Progenitor cell of endocrine pancreas (in vitro differentiated cells): ENCODE data around the gene OXSR1. TPM values are rescaled to one million over a fixed set of nuclear protein-coding genes. Genes with fewer than 3 reads are reported as not detected.

Source experiments
- DNase-seq: peaks from one replicate; pipeline ENCODE4 v3.0.0; 2021; ENCODE audit warnings: low spot score; ENCODE audit not compliant: unreplicated experiment
- H3K27ac Mint-ChIP-seq: 2 replicates; pipeline ENCODE4 v1.8.0; 2021; ENCODE audit warnings: mild to moderate bottlenecking, moderate library complexity, mixed read lengths
- H3K27me3 Mint-ChIP-seq: 2 replicates; pipeline ENCODE4 v1.8.0; 2021; ENCODE audit warnings: mixed read lengths
- H3K36me3 Mint-ChIP-seq: 2 replicates; pipeline ENCODE4 v1.8.0; 2022; ENCODE audit warnings: mixed read lengths; ENCODE audit not compliant: insufficient read depth
- H3K4me1 Mint-ChIP-seq: 2 replicates; pipeline ENCODE4 v1.8.0; 2021; ENCODE audit warnings: low read depth, mixed read lengths
- H3K4me3 Mint-ChIP-seq: 2 replicates; pipeline ENCODE4 v1.8.0; 2021; ENCODE audit warnings: low read depth, mild to moderate bottlenecking, moderate library complexity, mixed read lengths
- H3K9me3 Mint-ChIP-seq: 2 replicates; pipeline ENCODE4 v1.8.0; 2021; ENCODE audit warnings: low read depth, mixed read lengths
- CTCF ChIP-seq: fragments of 200-600 bp; sonication (generic); IDR thresholded peaks from one replicate; pipeline ENCODE4 v1.5.0; 2021; ENCODE audit warnings: antibody characterized with exemption, mild to moderate bottlenecking; ENCODE audit not compliant: unreplicated experiment
- total RNA-seq: library from RNA; stranded (reverse); gene quantifications from 2 replicates; pipeline ENCODE4 v1.2.1, GENCODE V29; 2021

The OXSR1 gene
- total RNA-seq, 1 donor from 2014 or later, result 55.5 TPM

GRCh38 chr3:38136393-38136776, 29.0 kb upstream of the OXSR1 start:
- H3K4me3 Mint-ChIP-seq, result peak overlapping the region; percentile 98
- no peaks in the 10 kb centered on the region for H3K9me3 Mint-ChIP-seq
- TF ChIP-seq CTCF, result no peak
- peaks cover 58% of the 10 kb centered on the region for H3K4me1 Mint-ChIP-seq
- no peaks in the 10 kb centered on the region for H3K27me3 Mint-ChIP-seq
- peaks cover 8% of the 10 kb centered on the region for H3K36me3 Mint-ChIP-seq
- peak overlapping the region; percentile 98 for H3K27ac Mint-ChIP-seq
- no peak for DNase-seq

DNA sequence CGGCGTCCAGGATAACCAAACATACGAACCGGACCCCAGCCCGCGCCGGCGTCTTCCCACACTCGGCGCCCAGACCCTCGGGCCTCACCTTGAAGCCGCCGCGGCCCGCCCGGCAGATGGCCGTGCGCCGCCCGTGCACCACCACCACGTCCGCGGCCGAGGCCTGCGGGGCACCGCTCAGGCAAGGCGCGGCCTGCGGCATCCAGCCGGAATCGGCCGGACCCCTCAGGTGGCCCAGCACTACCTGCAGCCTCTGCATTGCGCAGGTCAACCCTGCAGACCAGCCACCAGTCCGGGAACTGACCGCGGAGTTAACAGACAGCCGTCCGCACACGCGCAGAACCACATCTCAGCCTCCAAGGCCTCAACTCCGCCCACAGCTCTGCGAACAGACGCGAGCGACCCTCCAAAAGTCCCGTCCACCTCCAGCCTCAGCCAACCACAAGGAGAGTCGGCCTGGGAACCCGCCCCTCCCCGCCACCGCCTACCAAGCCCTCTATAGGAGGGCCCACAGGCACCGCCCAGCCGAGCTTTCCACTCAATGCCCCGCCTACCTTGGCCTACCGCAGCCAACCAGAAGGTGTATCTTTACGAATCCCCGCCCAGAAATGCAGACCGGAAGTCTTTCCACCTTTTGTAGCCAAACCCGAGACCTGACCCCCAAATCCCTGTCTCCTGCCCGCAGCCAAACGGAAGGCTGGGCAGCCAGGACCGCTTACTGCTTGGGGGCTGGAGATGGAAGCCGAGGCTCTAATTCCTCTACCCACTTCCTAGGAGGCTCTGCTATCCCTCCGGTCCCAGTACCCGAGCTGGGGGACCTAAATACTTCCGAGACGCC, 28.3 kb upstream of the OXSR1 start, which contains the start of gene ACAA1:
Gene ACAA1 (minus strand): TSS at position 351 of the 838 bp plus-strand sequence. CDS start 92 bp downstream, at position 259.
- DNase-seq, result peak; percentile 96
- H3K27ac Mint-ChIP-seq, result peak within 1 kb of the TSS; percentile 98
- no peaks in the 10 kb centered on the region for H3K27me3 Mint-ChIP-seq
- H3K36me3 Mint-ChIP-seq, result peaks cover 7% of the 10 kb centered on the region
- no peak for TF ChIP-seq CTCF
- no peaks in the 10 kb centered on the region for H3K9me3 Mint-ChIP-seq
- H3K4me1 Mint-ChIP-seq, result peaks cover 56% of the 10 kb centered on the region
- peak within 1 kb of the TSS; percentile 98 for H3K4me3 Mint-ChIP-seq

- peak overlapping the region; percentile 96 for H3K27ac Mint-ChIP-seq
- H3K36me3 Mint-ChIP-seq, result peaks cover 4% of the 10 kb centered on the region
- no peak for DNase-seq
- peak; percentile 21 for TF ChIP-seq CTCF
- H3K4me1 Mint-ChIP-seq, result peaks cover 54% of the 10 kb centered on the region
- H3K4me3 Mint-ChIP-seq, result peak overlapping the region; percentile 98
- H3K9me3 Mint-ChIP-seq, result no peaks in the 10 kb centered on the region
- no peaks in the 10 kb centered on the region for H3K27me3 Mint-ChIP-seq
Measured at GRCh38 chr3:38137615-38138348, 27.6 kb upstream of the OXSR1 start.

- no peak for TF ChIP-seq CTCF
- Mint-ChIP-seq H3K9me3 (no peaks in the 10 kb centered on the region), H3K36me3 (peaks cover 4% of the 10 kb centered on the region), H3K27ac (peak within 1 kb of the TSS; percentile 96), H3K27me3 (no peaks in the 10 kb centered on the region), H3K4me1 (peaks cover 47% of the 10 kb centered on the region), H3K4me3 (peak within 1 kb of the TSS; percentile 98)
- DNase-seq, result peak; percentile 43
Measured at GRCh38 chr3:38138349-38139190, 26.8 kb upstream of the OXSR1 start, which contains the start of gene MYD88. MYD88 (plus strand) TSS chr3:38138661; CDS start chr3:38138701, 40 bp downstream.
